OCI-LY3 (cell line): ENCODE data around the gene CLIP2.

ENCODE experiments used
- EZH2phosphoT487 ChIP-seq: fragments of 200-600 bp; shearing (Covaris generic); IDR thresholded peaks from 2 replicates; pipeline ENCODE4 v1.6.1; 2018; ENCODE audit warnings: antibody characterized with exemption, mixed run types, low read depth
- TF ChIP-seq, protein P1 (sequence below): fragments of 200-600, 300-600 bp; sonication (generic); IDR thresholded peaks from 2 replicates; pipeline ENCODE4 v1.5.1; 2014; ENCODE audit warnings: antibody characterized with exemption, low read length, low read depth

- no peak for TF ChIP-seq EZH2phosphoT487
- TF ChIP-seq, protein P1, sequence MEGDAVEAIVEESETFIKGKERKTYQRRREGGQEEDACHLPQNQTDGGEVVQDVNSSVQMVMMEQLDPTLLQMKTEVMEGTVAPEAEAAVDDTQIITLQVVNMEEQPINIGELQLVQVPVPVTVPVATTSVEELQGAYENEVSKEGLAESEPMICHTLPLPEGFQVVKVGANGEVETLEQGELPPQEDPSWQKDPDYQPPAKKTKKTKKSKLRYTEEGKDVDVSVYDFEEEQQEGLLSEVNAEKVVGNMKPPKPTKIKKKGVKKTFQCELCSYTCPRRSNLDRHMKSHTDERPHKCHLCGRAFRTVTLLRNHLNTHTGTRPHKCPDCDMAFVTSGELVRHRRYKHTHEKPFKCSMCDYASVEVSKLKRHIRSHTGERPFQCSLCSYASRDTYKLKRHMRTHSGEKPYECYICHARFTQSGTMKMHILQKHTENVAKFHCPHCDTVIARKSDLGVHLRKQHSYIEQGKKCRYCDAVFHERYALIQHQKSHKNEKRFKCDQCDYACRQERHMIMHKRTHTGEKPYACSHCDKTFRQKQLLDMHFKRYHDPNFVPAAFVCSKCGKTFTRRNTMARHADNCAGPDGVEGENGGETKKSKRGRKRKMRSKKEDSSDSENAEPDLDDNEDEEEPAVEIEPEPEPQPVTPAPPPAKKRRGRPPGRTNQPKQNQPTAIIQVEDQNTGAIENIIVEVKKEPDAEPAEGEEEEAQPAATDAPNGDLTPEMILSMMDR = no peak
Observed at GRCh38 chr7:74430961-74431466, 141.8 kb downstream of the CLIP2 start.
